ENCODE results near the gene NEK6.

- TF ChIP-seq POLR2A (IDR thresholded peaks at IDR 0.05) (no peak), CTCF (IDR thresholded peaks at IDR 0.05) (no peak)
Measured at GRCh38 chr9:124283228-124283814, 25.6 kb downstream of the NEK6 start.
